Activated CD4-positive, alpha-beta T cell treated with anti-CD3 and anti-CD28 coated beads, Interleukin-2, amount 50 U/mL, for 4 hours (primary cell): ENCODE data around the gene ABI3BP.

ENCODE experiments used
- DNase-seq, 2 experiments: peaks; one replicate each; pipeline ENCODE4 v3.0.0-alpha.2; 2020

Gene ABI3BP

DNA sequence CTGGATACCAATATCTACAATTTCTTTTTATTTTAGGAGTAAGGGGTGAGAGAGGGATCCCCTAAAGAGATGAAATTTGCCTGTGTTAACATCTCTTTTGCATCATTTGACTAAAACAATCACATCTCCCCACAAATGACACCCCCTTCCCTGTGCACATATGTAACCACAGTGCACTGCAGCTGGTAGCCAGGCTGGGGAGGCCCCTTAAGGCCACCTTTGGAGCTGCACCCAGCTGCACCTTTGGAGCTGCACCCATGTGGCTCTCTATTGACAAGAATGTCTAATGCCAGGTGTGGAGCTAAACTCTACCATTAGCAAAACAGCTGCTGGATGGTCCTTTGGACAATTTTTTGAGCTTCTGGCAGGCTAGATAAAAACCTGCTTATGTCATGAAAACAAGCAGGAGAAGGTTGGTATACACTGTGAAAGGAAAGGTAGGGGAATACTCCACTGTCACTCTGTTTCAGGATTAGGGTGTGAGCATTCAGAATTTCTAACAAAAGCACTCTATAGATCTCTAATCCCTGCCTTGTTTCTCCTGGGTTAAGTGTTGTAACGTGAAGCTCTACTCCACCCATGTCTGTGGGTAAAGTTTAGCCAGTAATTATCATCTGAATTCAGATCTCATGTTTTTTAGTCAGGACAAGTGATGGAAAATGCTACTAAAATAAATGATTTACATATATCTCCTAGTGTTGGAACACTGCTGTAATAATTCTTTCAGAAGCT, 231.8 kb downstream of the ABI3BP start:
- DNase-seq, result no peak

GRCh38 chr3:100760377-100760776, 232.8 kb downstream of the ABI3BP start:
- no peak for DNase-seq

GRCh38 chr3:100759950-100760349, 233.3 kb downstream of the ABI3BP start:
- DNase-seq, result no peak

GRCh38 chr3:100759159-100759558, 234.1 kb downstream of the ABI3BP start:
- DNase-seq, result no peak

GRCh38 chr3:100756441-100756840, 236.8 kb downstream of the ABI3BP start:
- DNase-seq, result no peak

DNA sequence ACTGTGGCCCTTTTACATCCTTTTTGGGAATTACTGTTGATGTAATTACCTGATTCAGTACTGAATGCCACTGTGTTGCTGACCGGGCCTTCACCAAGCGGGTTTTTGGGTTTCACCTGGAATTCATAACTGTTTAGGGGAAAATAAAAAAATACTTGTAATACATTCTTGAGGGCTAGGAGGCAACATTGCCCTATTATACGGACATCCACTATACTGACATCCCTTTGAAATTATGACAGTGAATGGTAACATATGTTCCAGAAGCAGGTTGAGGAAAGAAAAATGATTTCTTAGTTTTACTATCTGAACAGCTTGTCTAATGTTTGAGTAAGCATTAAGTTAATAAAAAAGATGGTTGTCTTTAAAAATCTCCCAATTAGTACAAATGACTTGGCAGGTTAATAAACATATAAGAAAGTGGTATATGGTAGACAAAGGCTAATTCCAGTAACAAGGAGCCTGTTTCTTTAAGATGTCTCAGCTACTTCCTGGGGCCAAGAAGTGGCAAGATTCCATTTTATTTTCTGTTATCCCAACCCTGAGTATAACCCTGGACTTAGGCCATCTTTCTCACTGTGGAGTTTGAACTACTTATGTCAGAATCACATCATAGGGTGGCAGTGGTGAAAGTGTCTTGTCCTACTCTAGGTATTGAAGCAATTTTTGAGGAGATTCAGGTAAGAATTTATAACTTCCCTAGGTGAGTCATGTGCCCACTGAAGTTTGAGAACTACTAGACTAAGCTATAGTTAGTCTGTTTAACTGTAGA, 238.5 kb downstream of the ABI3BP start:
- no peak for DNase-seq

DNA sequence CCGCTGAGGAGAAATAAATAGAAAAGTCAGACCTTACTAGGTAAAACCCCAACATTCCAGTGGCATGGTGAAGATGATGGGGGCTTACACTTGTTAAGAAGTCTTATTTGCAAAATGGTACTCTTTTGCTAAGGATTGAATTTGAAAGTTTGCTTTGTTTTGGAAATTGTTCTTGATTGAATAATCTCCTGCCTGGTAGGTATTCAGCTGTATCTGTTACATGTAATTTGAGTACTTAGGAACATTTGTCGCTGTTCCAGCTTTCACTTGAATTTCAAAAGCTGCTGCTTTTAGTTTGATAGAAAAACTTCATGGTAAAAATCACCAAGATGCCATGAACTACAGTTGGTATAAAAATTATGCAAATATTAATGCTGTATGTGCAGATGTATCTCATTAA, 239.4 kb downstream of the ABI3BP start:
- no peak for DNase-seq

- DNase-seq, result no peak
Observed at GRCh38 chr3:100748967-100749366, 244.3 kb downstream of the ABI3BP start.

GRCh38 chr3:100748220-100748619, 245.0 kb downstream of the ABI3BP start:
- no peak for DNase-seq

GRCh38 chr3:100746092-100746491, 247.1 kb downstream of the ABI3BP start:
- DNase-seq, result no peak

GRCh38 chr3:100745617-100746016, 247.6 kb downstream of the ABI3BP start:
- DNase-seq, result no peak

DNA sequence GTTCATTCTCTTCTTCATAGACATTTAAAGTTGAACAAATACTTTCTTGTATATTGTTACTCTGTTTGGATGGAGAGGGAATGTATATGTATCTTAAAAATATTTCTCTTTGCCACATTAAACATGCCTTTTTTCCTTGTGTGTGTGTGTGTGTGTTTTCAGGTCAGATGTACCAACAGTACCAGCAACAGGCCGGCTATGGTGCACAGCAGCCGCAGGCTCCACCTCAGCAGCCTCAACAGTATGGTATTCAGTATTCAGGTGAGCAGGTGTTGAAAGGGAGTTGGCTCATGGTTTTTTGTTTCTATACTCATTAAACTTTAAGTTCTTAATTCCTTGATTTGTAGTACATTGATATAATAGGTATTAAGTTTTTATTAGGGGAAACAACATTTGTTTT, 248.6 kb downstream of the ABI3BP start:
- DNase-seq, result no peak

- DNase-seq, result no peak
Observed at GRCh38 chr3:100743535-100743934, 249.7 kb downstream of the ABI3BP start.

- DNase-seq, result no peak
Observed at GRCh38 chr3:100740207-100740606, 253.0 kb downstream of the ABI3BP start.

DNA sequence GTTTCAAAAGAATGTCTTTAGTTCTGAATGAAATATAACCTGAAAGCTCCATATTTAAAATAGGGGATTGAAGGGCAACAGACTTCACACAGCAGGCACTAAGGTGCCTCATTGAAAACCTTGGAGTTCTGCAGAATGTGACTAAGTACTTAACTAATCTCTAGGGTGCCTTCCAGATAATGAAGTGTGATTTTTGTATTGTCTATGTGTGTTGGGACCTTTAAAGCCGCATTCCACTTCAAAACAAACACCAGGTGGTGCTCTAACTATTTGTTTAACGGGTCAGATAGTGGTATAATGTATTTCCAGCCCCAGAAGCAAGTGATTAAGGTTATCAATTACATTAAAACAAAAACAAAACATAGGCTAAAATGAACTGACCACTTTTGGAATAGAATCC, 255.9 kb downstream of the ABI3BP start:
- no peak for DNase-seq

- DNase-seq, result no peak
Observed at GRCh38 chr3:100732435-100732834, 260.8 kb downstream of the ABI3BP start.

DNA sequence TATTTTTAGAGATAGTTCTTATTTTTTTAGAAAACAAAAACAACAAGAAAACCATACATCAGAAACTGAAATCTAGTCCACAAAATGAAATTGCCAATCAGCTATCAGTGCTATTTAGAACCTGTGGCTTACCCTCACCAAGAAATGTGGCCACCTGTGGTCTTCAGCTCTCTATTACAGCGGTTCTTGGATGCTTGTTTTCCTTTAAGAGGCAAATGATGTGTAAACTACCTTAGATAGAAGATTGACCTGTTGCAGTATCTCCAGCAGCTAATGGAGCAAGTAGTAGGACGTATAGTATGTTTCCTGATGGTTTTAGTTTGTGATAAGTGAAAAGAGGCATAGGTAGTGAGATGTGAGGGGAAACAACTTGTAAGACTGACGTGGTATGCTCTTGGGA, 262.7 kb downstream of the ABI3BP start:
- DNase-seq, result no peak

- DNase-seq, result no peak
Observed at GRCh38 chr3:100726706-100727105, 266.5 kb downstream of the ABI3BP start.

DNA sequence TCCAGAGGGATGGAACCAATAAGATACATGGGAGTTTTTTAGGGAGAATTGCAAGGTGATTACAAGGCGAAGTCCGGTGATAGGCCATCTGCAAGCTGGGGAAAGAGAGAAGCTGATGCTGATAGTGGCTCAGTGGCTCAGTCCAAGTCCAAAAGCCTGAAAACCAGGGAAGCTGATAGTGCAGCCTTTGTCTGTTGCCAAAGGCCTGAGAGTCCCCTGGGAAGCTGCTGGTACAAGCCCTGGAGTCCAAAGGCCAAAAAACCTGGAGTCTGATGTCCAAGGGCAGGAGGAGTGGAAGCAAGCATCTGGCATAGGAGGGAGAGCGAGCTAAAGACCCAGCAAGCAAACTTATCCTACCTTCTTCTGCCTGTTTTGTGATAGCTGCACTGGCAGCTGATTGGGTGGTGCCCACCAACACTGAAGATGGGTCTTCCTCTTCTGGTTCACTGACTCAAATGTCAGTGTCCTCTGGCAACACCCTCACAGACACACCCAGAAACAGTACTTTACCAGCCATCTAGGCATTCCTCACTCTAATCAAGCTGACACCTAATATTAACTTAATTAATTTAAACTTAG, 267.2 kb downstream of the ABI3BP start:
- DNase-seq, result no peak

GRCh38 chr3:100720426-100720825, 272.8 kb downstream of the ABI3BP start:
- no peak for DNase-seq

DNA sequence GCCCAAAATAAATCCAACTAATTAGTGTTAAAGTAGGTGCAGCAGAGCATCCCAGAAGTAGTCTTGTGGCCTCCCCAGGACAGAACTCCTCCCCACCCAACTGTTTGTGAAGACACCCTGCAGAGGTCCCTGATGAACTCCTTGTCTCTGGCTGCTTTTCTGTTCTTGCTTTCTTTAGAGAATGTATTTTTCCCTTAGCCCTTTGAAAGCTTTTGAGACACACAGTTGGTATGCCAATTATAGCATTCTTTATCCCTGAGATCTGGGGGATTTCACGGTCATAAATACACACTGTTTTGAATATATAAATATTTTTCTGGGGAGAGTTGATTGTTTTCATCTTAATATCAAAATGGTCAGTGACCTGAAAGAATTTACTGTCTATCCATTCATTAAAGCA, 274.1 kb downstream of the ABI3BP start:
- no peak for DNase-seq

DNA sequence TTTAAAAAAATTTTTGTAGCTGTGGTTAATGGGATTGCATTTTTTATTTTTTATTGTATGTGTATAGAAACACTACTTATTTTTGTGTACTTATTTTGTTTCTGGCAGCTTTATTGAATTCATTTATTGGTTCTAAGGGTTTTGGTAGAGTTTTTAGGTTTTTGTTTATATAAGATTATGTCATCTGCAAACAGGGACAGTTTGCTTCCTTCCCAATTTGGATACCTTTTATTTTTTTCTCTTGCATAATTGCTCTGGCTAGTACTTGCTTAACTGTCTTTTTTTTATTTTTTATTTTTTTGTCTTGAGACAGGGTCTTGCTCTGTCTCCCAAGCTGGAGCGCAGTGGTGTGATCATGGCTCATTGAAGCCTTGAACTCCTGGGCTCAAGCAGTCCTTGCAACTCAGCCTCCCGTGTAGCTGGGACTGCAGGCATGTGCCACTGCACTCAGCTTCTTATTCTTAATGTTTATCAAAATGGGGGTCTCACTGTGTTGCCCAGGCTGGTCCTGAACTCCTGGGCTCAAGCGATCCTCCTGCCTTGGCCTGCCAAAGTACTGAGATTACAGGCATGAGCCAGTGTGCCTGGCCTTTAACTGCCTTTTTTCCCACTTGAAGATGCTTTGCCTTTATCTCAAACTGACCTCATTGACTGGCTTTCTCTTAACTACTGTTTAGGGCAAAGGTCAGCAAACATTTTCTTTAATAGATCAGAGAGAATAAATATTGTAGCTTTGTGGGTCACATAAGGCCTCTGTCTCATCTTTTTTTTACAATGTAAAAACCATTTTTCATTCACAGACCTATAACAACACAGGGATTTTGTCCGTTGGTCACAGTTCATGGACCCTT, 275.4 kb downstream of the ABI3BP start:
- DNase-seq, result no peak

DNA sequence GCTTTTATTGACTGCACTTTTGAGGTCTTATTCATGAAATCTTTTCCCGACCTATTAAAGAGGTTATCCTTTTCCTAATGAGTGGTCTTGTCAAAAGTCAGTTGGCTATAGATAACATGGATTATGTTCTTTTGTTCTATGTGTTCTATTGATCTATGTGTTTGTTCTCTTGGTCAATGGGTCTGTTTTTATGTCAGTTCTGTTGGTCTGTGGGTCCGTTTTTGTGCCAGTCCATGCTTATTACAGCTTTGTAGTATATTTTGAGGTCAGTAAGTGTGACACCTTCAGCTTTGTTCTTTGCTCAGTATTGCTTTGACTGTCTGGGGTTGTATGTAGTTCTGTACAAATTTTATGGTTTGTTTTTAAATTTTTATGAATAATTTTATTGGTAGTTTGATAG, 276.2 kb downstream of the ABI3BP start:
- DNase-seq, result no peak
